ENCODE data around the gene EPB41L2. TPM values are rescaled to one million over a fixed set of nuclear protein-coding genes. Genes with fewer than 3 reads are reported as not detected.

EPB41L2 gene
- total and polyA plus RNA-seq, 8 donors = 13.0 to 63.0 (median 17.4) TPM

GRCh38 chr6:131083687-131084086 is 20.6 kb upstream of the EPB41L2 start:
- Histone ChIP-seq H3K9me3 (no peaks in the 10 kb centered on the region), H3K4me1 (no peaks in the 10 kb centered on the region), H3K27me3 (no peaks in the 10 kb centered on the region), H3K36me3 (no peaks in the 10 kb centered on the region), H3K27ac (no peak overlapping the region), H3K4me3 (no peak overlapping the region)
- intact Hi-C loops (cut with DNase I) = no loop called here
- ATAC-seq (no peak), FAIRE-seq (no peak), DNase-seq (no peak)
- TF ChIP-seq CTCF (IDR thresholded peaks at IDR 0.05) = no peak
- 89 to 91% methylated on average over 3 of the region's 3 CpGs for WGBS, 2 donors

DNA sequence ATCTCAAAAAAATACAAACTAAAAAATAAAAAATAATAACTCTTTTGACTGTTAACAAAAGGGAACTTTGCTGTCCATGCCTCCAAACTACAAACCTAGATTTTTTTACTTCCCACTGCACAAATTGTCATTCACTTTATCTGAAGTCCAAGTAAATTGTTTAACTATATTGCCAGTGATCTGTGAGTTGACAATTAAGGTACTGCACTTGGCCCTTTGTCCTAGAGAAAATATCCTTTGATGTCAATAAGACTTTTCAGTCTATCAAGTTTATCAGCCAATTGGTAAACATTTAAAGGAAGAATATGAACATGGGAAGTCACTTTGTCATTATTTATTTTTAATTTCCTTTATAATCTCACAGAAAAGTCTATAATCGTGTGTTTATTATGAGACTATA is 19.3 kb upstream of the EPB41L2 start:
- no peaks in the 10 kb centered on the region for H3K36me3 ChIP-seq
- no peaks in the 10 kb centered on the region for H3K4me1 ChIP-seq
- DNase-seq (no peak), ATAC-seq (no peak), FAIRE-seq (no peak)
- no peak overlapping the region for H3K4me3 ChIP-seq
- H3K27me3 ChIP-seq = no peaks in the 10 kb centered on the region
- no peaks in the 10 kb centered on the region for H3K9me3 ChIP-seq
- WGBS, 2 donors = 66% methylated on average over 1 of the region's 1 CpG
- intact Hi-C loops (cut with DNase I) = no loop called here
- H3K27ac ChIP-seq = no peak overlapping the region
- no peak for TF ChIP-seq CTCF (IDR thresholded peaks at IDR 0.05)

DNA sequence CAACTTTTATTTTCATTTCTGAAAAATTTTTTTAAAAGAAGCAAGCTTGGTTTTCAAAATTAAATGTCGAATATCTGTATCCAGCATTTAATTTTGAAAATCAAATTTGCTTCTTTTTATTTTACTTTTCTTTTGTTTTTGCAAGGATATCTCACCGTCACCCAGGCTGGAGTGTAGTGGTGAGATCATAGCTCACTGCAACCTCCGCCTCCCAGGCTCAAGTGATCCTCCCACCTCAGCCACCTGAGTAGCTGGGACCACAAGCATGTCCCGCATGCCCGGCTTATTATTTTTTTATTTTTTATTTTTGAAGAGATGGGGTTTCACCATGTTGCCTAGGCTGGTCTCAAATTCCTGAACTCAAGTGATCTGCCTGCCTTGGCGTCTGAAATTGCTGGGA is 17.0 kb upstream of the EPB41L2 start:
- intact Hi-C loops (cut with DNase I) = no loop called here
- ATAC-seq (no peak), DNase-seq (no peak), FAIRE-seq (no peak)
- Histone ChIP-seq H3K36me3 (no peaks in the 10 kb centered on the region), H3K4me1 (no peaks in the 10 kb centered on the region), H3K4me3 (no peak overlapping the region), H3K27ac (no peak overlapping the region), H3K27me3 (no peaks in the 10 kb centered on the region), H3K9me3 (no peaks in the 10 kb centered on the region)
- WGBS, 2 donors = 91% methylated on average over 6 of the region's 6 CpGs
- no peak for TF ChIP-seq CTCF (IDR thresholded peaks at IDR 0.05)

- DNase-seq = no peak
- Histone ChIP-seq H3K36me3 (no peaks in the 10 kb centered on the region), H3K4me1 (no peaks in the 10 kb centered on the region), H3K27ac (no peak overlapping the region), H3K9me3 (no peaks in the 10 kb centered on the region), H3K4me3 (no peak overlapping the region), H3K27me3 (no peaks in the 10 kb centered on the region)
- 95 to 100% methylated on average over 2 of the region's 2 CpGs for WGBS, 2 donors
- TF ChIP-seq CTCF (IDR thresholded peaks at IDR 0.05) = no peak
- intact Hi-C loops (cut with DNase I) = no loop called here
- no peak for FAIRE-seq
- no peak for ATAC-seq
These were observed 10.5 kb upstream of the EPB41L2 start for GRCh38 chr6:131073577-131073976.

GRCh38 chr6:131070061-131070460 is 7.0 kb upstream of the EPB41L2 start:
- H3K4me1 ChIP-seq = no peaks in the 10 kb centered on the region
- DNase-seq (no peak), FAIRE-seq (no peak), ATAC-seq (no peak)
- no peaks in the 10 kb centered on the region for H3K27me3 ChIP-seq
- H3K9me3 ChIP-seq = no peaks in the 10 kb centered on the region
- WGBS, 2 donors = 92 to 93% methylated on average over 3 of the region's 3 CpGs
- intact Hi-C loops (cut with DNase I) = no loop called here
- no peak overlapping the region for H3K27ac ChIP-seq
- no peak overlapping the region for H3K4me3 ChIP-seq
- H3K36me3 ChIP-seq = no peaks in the 10 kb centered on the region
- no peak for TF ChIP-seq CTCF (IDR thresholded peaks at IDR 0.05)

All from pancreas (tissue), 10 donors.